GM23338 (cell line): ENCODE data around the gene LHX4. TPM values are rescaled to one million over a fixed set of nuclear protein-coding genes. Genes with fewer than 3 reads are reported as not detected.

Experiments
- ATAC-seq: fragments of 200-7000 bp; cut with Tn5 transposase; 3 replicates; pipeline ENCODE4 v1.9.1; 2020
- DNase-seq: peaks from one replicate; pipeline ENCODE4 v3.0.0-alpha.2; 2015; ENCODE audit warnings: low spot score
- H2AFZ ChIP-seq: fragments of 200-600 bp; sonication (generic); 2 replicates; pipeline ENCODE4 v1.8.0; 2016; ENCODE audit warnings: antibody characterized with exemption, mild to moderate bottlenecking, moderate library complexity
- H3F3A ChIP-seq: fragments of 200-600 bp; sonication (generic); replicated peaks from 2 replicates; pipeline ENCODE4 v1.8.0; 2017; ENCODE audit warnings: antibody characterized with exemption, mixed run types, low read depth
- H3K27ac ChIP-seq: fragments of 200-600 bp; sonication (generic); 2 replicates; pipeline ENCODE4 v1.6.1; 2016; ENCODE audit warnings: low read depth
- H3K27me3 ChIP-seq: fragments of 200-600 bp; sonication (generic); 2 replicates; pipeline ENCODE4 v1.8.0; 2016; ENCODE audit warnings: mild to moderate bottlenecking, mixed run types, moderate library complexity; ENCODE audit not compliant: insufficient read depth
- H3K36me3 ChIP-seq: fragments of 200-600 bp; sonication (generic); 2 replicates; pipeline ENCODE4 v1.8.0; 2016; ENCODE audit warnings: mild to moderate bottlenecking; ENCODE audit not compliant: insufficient read depth
- H3K4me1 ChIP-seq: fragments of 200-600 bp; sonication (generic); 2 replicates; pipeline ENCODE4 v1.8.0; 2016; ENCODE audit warnings: mild to moderate bottlenecking, moderate library complexity; ENCODE audit not compliant: insufficient read depth
- H3K4me2 ChIP-seq: fragments of 200-600 bp; sonication (generic); 2 replicates; pipeline ENCODE4 v1.7.1; 2017; ENCODE audit warnings: mixed run types
- H3K4me3 ChIP-seq: fragments of 200-600 bp; sonication (generic); 2 replicates; pipeline ENCODE4 v1.6.1; 2016; ENCODE audit warnings: mixed run types
- H3K79me2 ChIP-seq: fragments of 200-600 bp; sonication (generic); replicated peaks from 2 replicates; pipeline ENCODE4 v1.8.0; 2017; ENCODE audit warnings: mild to moderate bottlenecking; ENCODE audit not compliant: insufficient read depth
- H3K9me2 ChIP-seq: fragments of 200-600 bp; sonication (generic); 2 replicates; pipeline ENCODE4 v1.8.0; 2017; ENCODE audit not compliant: insufficient read depth
- H4K20me1 ChIP-seq: fragments of 200-600 bp; sonication (generic); replicated peaks from 2 replicates; pipeline ENCODE4 v1.8.0; 2017; ENCODE audit warnings: mild to moderate bottlenecking; ENCODE audit not compliant: insufficient read depth
- H3K27ac Mint-ChIP-seq: 2 replicates; pipeline ENCODE4 v1.8.0; 2020; ENCODE audit warnings: inconsistent platforms, mild to moderate bottlenecking, moderate library complexity, mixed read lengths
- H3K27me3 Mint-ChIP-seq: 3 replicates; pipeline ENCODE4 v1.8.0; 2022; ENCODE audit warnings: low read depth, mild to moderate bottlenecking, moderate library complexity, mixed read lengths, inconsistent platforms; ENCODE audit not compliant: insufficient read depth, poor library complexity
- H3K36me3 Mint-ChIP-seq: 3 replicates; pipeline ENCODE4 v1.8.0; 2021; ENCODE audit warnings: low read depth, mild to moderate bottlenecking, inconsistent platforms, moderate library complexity, mixed read lengths
- H3K4me1 Mint-ChIP-seq: 3 replicates; pipeline ENCODE4 v1.8.0; 2020; ENCODE audit warnings: mild to moderate bottlenecking, inconsistent platforms, mixed read lengths
- H3K4me3 Mint-ChIP-seq: 3 replicates; pipeline ENCODE4 v1.8.0; 2021; ENCODE audit warnings: moderate library complexity, mild to moderate bottlenecking, inconsistent platforms, mixed read lengths
- H3K9me3 Mint-ChIP-seq: 3 replicates; pipeline ENCODE4 v1.8.0; 2020; ENCODE audit warnings: moderate library complexity, mild to moderate bottlenecking, inconsistent platforms, mixed read lengths
- CREB1 ChIP-seq: fragments of 250-450 bp; sonication (Bioruptor Pico); IDR thresholded peaks from 2 replicates; pipeline ENCODE4 v1.5.0; 2020; ENCODE audit warnings: low read depth, mild to moderate bottlenecking, moderate library complexity
- CTCF ChIP-seq, 2 experiments: fragments of 200-600 bp in 1 of 2; sonication (generic) in 1 of 2; conservative IDR thresholded peaks; 2 replicates each; pipeline versions ENCODE4 v1.5.1 to v1.6.1; 2016 to 2017; ENCODE audit warnings: antibody characterized with exemption in 2 of 2, low read depth in 2 of 2, mild to moderate bottlenecking in 2 of 2, moderate library complexity in 1 of 2
- EZH2 ChIP-seq: fragments of 200-600 bp; sonication (generic); IDR thresholded peaks from one replicate; pipeline ENCODE4 v1.8.0; 2017; ENCODE audit warnings: antibody characterized with exemption, mild to moderate bottlenecking, low read depth; ENCODE audit not compliant: unreplicated experiment
- EZH2phosphoT487 ChIP-seq: fragments of 200-600 bp; sonication (generic); IDR thresholded peaks from one replicate; pipeline ENCODE4 v1.8.1; 2018; ENCODE audit warnings: antibody characterized with exemption; ENCODE audit not compliant: unreplicated experiment
- JUNB ChIP-seq: IDR thresholded peaks from one replicate; pipeline ENCODE4 v1.6.1; 2016; ENCODE audit warnings: antibody characterized with exemption; ENCODE audit not compliant: unreplicated experiment
- NANOG ChIP-seq: IDR thresholded peaks from 2 replicates; pipeline ENCODE4 v1.6.1; 2016; ENCODE audit warnings: antibody characterized with exemption, borderline replicate concordance
- POLR2AphosphoS5 ChIP-seq: IDR thresholded peaks from 2 replicates; pipeline ENCODE4 v1.6.1; 2016; ENCODE audit warnings: antibody characterized with exemption, low read depth
- REST ChIP-seq: IDR thresholded peaks from one replicate; pipeline ENCODE4 v1.6.1; 2018; ENCODE audit warnings: antibody characterized with exemption; ENCODE audit not compliant: unreplicated experiment
- STAT1 ChIP-seq: IDR thresholded peaks from one replicate; pipeline ENCODE4 v1.6.1; 2016; ENCODE audit warnings: antibody characterized with exemption; ENCODE audit not compliant: unreplicated experiment
- ZNF114 ChIP-seq: fragments of 250-450 bp; sonication (Bioruptor Pico); IDR thresholded peaks from 2 replicates; pipeline ENCODE4 v1.5.0; 2020; ENCODE audit warnings: mild to moderate bottlenecking, moderate library complexity
- ZNF331 ChIP-seq: fragments of 250-450 bp; sonication (Bioruptor Pico); IDR thresholded peaks from 2 replicates; pipeline ENCODE4 v1.5.0; 2020; ENCODE audit warnings: low read depth, mild to moderate bottlenecking, moderate library complexity
- polyA plus RNA-seq: library from polyadenylated mRNA; unstranded; fragments of >200 nt; fragmentation: Nextera tagmentation; extraction: Ambion mirVana; gene quantifications from 2 replicates; pipeline ENCODE4 v1.2.1, GENCODE V29; 2016
- total RNA-seq: library from RNA; depleted of rRNA; stranded (reverse); fragments of >200 nt; shearing (Covaris generic); gene quantifications from 2 replicates; pipeline ENCODE4 v1.2.3, GENCODE V29; 2014
- TF ChIP-seq, protein P1 (sequence below): IDR thresholded peaks from 2 replicates; pipeline ENCODE4 v1.6.1; 2016; ENCODE audit warnings: antibody characterized with exemption
- TF ChIP-seq, protein P2 (sequence below): fragments of 250-450 bp; sonication (Bioruptor Pico); IDR thresholded peaks from 2 replicates; pipeline ENCODE4 v1.5.0; 2020; ENCODE audit warnings: mild to moderate bottlenecking, moderate library complexity

LHX4 gene
- total and polyA plus RNA-seq, 2 experiments from 2014 or later = 1.4 to 2.5 TPM

- TF ChIP-seq CREB1 (CRISPR knock-in tag) = no peak
- TF ChIP-seq NANOG = no peak
- no peak for TF ChIP-seq POLR2AphosphoS5
- TF ChIP-seq ZNF331 = no peak
- TF ChIP-seq EZH2 = no peak
- no peak for TF ChIP-seq JUNB
- no peak for TF ChIP-seq ZNF114 (CRISPR knock-in tag)
- TF ChIP-seq EZH2phosphoT487 = no peak
- no peak for TF ChIP-seq REST
- TF ChIP-seq CTCF (conservative IDR thresholded peaks at IDR 0.05; ENCODE audit: low read depth in 2 of 2) = no peak
- TF ChIP-seq, protein P1, sequence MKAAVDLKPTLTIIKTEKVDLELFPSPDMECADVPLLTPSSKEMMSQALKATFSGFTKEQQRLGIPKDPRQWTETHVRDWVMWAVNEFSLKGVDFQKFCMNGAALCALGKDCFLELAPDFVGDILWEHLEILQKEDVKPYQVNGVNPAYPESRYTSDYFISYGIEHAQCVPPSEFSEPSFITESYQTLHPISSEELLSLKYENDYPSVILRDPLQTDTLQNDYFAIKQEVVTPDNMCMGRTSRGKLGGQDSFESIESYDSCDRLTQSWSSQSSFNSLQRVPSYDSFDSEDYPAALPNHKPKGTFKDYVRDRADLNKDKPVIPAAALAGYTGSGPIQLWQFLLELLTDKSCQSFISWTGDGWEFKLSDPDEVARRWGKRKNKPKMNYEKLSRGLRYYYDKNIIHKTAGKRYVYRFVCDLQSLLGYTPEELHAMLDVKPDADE = no peak
- no peak for TF ChIP-seq STAT1
- TF ChIP-seq, protein P2, sequence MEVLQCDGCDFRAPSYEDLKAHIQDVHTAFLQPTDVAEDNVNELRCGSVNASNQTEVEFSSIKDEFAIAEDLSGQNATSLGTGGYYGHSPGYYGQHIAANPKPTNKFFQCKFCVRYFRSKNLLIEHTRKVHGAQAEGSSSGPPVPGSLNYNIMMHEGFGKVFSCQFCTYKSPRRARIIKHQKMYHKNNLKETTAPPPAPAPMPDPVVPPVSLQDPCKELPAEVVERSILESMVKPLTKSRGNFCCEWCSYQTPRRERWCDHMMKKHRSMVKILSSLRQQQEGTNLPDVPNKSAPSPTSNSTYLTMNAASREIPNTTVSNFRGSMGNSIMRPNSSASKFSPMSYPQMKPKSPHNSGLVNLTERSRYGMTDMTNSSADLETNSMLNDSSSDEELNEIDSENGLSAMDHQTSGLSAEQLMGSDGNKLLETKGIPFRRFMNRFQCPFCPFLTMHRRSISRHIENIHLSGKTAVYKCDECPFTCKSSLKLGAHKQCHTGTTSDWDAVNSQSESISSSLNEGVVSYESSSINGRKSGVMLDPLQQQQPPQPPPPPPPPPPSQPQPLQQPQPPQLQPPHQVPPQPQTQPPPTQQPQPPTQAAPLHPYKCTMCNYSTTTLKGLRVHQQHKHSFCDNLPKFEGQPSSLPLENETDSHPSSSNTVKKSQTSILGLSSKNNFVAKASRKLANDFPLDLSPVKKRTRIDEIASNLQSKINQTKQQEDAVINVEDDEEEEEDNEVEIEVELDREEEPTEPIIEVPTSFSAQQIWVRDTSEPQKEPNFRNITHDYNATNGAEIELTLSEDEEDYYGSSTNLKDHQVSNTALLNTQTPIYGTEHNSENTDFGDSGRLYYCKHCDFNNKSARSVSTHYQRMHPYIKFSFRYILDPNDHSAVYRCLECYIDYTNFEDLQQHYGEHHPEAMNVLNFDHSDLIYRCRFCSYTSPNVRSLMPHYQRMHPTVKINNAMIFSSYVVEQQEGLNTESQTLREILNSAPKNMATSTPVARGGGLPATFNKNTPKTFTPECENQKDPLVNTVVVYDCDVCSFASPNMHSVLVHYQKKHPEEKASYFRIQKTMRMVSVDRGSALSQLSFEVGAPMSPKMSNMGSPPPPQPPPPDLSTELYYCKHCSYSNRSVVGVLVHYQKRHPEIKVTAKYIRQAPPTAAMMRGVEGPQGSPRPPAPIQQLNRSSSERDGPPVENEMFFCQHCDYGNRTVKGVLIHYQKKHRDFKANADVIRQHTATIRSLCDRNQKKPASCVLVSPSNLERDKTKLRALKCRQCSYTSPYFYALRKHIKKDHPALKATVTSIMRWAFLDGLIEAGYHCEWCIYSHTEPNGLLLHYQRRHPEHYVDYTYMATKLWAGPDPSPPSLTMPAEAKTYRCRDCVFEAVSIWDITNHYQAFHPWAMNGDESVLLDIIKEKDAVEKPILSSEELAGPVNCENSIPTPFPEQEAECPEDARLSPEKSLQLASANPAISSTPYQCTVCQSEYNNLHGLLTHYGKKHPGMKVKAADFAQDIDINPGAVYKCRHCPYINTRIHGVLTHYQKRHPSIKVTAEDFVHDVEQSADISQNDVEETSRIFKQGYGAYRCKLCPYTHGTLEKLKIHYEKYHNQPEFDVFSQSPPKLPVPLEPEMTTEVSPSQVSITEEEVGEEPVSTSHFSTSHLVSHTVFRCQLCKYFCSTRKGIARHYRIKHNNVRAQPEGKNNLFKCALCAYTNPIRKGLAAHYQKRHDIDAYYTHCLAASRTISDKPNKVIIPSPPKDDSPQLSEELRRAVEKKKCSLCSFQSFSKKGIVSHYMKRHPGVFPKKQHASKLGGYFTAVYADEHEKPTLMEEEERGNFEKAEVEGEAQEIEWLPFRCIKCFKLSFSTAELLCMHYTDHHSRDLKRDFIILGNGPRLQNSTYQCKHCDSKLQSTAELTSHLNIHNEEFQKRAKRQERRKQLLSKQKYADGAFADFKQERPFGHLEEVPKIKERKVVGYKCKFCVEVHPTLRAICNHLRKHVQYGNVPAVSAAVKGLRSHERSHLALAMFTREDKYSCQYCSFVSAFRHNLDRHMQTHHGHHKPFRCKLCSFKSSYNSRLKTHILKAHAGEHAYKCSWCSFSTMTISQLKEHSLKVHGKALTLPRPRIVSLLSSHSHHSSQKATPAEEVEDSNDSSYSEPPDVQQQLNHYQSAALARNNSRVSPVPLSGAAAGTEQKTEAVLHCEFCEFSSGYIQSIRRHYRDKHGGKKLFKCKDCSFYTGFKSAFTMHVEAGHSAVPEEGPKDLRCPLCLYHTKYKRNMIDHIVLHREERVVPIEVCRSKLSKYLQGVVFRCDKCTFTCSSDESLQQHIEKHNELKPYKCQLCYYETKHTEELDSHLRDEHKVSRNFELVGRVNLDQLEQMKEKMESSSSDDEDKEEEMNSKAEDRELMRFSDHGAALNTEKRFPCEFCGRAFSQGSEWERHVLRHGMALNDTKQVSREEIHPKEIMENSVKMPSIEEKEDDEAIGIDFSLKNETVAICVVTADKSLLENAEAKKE (CRISPR knock-in tag) = no peak
- Mint-ChIP-seq H3K36me3 (no peaks in the 10 kb centered on the region; the same call in 2 of the 3 replicates), H3K27ac (no peak overlapping the region), H3K9me3 (no peaks in the 10 kb centered on the region), H3K4me1 (peaks cover 46% of the 10 kb centered on the region), H3K27me3 (peaks cover 22% of the 10 kb centered on the region), H3K4me3 (no peak overlapping the region)
- Histone ChIP-seq H3K4me2 (no peak overlapping the region), H3K36me3 (no peaks in the 10 kb centered on the region), H4K20me1 (0 out of 2 replicates have a peak, but pooled peaks cover 3% of the 10 kb centered on the region), H3K4me3 (no peak overlapping the region), H3K4me1 (peaks cover 22% of the 10 kb centered on the region), H2AFZ (no peak overlapping the region), H3K79me2 (no peaks in the 10 kb centered on the region), H3K27me3 (no peaks in the 10 kb centered on the region), H3F3A (0 out of 2 replicates have a peak, but pooled peaks cover 2% of the 10 kb centered on the region), H3K27ac (no peak overlapping the region), H3K9me2 (no peaks in the 10 kb centered on the region)
- ATAC-seq (no peak), DNase-seq (no peak)
These were observed 18.1 kb downstream of the LHX4 start for GRCh38 chr1:180248176-180248575.
